HG03442 (cell line): ENCODE measurements around the gene PGAP1.
A peak's percentile ranks its signal among the peaks of the same experiment; 100 is the strongest.
"Not testable (repeated sequence)": the region's sequence is repeated elsewhere in the genome, so short reads cannot be mapped to it uniquely, and the experiment has no call there.

ENCODE experiments used
- ATAC-seq: cut with Tn5 transposase; IDR thresholded peaks from one replicate; pipeline ENCODE4 v1.9.1; 2021; ENCODE audit warnings: mild to moderate bottlenecking, moderate library complexity; ENCODE audit not compliant: unreplicated experiment

Gene PGAP1

DNA sequence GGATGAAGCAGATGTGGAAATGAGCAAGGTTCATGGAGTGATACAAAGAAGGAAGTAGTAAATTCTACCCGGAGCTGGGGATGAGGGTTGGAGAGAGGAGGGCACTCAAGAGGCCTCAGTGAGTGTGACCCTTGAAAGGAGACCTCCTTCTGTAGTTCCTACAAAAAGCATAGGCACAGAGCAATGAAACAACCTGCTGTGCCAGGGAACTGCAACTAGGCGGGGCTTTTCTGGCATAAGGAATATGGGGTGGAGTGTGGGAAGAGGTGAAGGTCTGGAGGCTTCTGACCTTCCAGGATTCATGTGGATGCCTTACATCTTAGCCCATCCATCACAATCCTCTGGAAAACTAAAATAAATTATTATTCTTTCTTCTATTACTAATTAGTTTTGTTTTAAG is 25.5 kb upstream of the PGAP1 start:
- no peak for ATAC-seq

DNA sequence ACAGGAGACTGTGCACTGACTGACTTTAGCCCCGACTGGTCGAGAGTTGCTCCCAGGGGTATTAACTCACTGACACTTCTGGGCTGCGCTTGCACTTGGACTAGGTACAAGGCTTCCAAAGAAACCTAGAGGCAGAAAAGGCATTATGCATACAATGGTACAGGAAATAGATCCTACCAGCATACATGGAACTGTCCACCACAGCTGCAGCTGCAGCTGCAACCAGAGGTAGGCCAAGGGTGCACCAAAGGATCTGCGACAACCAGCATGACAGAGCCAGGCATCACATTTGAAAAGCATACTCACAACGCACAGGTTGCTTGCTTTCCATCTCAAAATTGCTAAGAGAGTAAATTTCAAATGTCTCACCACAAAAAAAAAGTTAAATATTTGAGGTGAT is 22.6 kb upstream of the PGAP1 start:
- no peak for ATAC-seq

DNA sequence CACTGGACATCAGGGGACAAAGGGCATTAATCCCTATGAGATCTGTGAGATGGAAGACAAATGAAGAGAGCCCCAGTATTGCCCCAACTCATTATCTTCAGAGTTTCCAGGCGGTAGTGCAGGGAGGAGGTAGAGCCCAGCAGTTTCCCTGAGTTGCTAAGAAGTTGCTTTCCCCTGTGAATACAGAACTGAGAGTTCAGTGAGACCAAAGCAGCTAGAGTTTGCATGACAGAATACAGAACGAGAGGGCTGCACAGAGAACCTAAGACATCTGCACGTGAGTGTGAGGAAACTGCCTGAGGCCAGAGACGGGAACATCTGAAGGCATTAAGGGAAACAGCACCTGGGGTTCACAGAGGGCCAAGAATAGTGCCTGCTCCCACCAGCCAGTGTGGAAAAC is 18.1 kb upstream of the PGAP1 start:
- ATAC-seq = peak; percentile 94

- ATAC-seq = no peak
Measured at GRCh38 chr2:196941398-196942078, 15.0 kb upstream of the PGAP1 start.

GRCh38 chr2:196939371-196939770 is 12.9 kb upstream of the PGAP1 start:
- ATAC-seq = no peak

DNA sequence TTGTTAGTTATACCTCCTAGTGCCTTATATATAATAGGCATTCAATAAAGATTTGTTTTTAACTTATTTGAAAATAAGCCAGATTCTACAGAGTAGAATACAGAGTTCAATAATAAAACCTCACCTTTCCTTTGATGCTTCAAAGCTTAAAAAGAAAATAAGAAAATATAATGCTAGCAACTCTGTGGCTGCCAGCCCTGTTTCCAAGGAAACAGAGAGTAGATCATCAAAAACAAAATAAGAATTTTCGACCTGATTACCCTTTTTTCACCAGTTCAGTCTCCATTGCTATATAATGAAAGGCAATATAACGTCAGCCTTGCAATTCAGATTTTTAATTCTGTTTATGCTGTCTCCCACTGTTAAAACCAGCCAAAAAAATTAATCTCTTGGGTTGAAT is 8.9 kb upstream of the PGAP1 start:
- no peak for ATAC-seq

- no peak for ATAC-seq
Measured at GRCh38 chr2:196934672-196935071, 8.2 kb upstream of the PGAP1 start.

GRCh38 chr2:196931555-196931954 is 5.0 kb upstream of the PGAP1 start:
- ATAC-seq = no peak

DNA sequence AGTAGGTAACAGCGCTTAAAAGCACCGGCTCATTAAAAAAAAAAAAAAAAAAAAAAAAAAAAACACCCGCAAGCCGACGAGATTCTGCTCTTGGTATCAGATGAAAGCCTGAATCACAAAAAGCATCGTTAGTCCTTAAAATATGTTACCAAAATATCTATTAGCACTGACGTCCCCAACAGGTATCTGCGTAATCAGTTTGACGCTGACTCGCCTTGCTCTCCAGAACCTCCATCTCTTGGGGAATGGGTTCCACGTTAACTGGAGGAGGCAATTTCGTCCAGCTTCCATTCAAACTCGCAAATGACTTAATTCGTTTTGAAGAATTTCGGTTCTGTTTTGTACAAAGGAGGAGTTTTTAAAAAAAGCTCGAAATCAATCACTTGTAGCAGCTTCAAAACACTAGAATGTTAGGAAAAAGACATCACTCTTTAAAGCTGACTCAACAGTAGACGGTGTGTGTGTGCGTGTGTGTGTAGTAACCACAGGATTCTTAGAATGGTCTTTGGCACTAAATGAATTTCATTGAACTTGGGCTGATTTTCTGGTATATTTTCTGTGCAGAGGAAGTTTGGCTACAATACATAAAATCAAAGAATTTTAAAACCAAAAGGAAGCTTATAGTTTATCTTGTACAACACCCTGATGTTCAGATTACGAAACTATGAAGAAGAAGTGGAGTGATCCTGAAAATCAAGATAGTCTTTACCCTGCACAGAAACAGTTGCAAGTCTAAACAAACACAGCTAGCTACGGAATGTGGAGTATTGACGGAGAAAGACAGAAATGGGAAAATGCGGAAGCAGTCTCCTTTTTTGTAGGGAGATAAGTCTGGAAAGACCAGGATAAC is 1.1 kb upstream of the PGAP1 start:
- ATAC-seq = no peak

DNA sequence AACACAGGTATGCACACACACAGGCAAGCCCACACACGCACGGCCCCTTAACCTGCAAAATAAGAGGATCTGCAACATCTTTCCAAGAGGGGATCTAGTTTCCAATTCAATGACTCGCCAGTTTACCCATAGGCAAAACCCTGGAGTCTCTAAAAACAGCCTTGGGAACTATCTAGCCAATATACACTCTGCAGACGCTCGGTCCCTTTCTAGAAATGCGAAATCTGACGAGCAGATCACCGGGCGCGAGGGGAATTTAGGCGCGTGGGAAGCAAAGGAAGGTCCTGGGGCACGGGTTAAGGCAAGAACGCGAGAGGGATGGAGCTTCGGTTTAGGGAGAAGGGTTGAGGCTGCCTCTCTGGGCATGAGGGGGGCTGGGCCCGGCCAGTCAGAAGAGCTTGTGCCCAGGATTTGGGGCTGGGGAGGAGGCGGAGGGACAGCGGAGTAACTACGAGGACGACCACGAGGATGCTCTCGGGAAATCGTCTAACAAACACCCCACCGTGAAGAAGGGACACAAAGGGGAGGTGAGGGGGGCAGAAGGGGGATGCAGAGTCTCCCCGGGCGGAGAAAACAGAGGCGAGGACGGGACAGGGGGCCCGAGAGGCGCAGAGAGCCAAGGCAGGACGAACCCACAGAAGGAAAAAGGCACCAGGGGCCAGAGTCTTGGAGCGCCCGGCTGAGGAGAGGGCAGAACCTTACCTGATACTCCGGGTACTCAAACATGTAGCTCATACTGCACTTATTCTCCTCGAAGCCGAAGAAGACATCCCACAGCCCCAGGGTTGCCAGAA is 542 bp downstream of the PGAP1 start:
- peak; percentile 28 for ATAC-seq

DNA sequence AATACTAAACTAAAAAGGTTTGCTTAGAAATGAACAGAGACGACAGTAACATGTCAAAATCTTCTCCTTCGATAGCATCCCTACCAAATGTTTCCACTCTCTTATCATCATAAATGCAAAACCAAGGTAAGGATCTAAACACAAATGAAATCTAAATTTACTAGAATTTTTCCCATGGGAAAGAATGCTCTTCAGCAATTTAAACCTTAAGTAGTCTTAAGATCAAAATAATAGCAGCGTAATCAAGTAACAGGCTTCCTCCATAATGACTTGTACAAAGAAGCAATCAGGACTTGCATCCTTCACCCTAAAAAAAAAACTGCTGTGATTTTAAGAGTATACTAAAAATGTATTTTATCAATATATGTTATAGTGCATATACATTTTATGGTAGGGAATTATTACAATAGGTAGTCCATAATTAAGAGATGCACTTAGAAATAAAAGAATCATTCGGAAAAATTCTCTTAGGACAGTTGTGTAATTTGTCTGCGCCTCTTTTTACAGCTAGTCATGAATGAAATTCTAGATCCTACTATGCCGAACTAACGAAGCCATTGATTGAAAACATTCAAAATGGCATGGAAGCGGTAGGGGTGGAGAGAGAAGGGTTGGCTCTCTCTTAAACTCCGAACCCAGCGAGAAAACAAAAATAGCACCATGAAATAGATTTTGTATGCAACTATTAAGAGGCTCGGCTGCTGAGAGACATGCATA is 1.3 kb downstream of the PGAP1 start:
- no peak for ATAC-seq

DNA sequence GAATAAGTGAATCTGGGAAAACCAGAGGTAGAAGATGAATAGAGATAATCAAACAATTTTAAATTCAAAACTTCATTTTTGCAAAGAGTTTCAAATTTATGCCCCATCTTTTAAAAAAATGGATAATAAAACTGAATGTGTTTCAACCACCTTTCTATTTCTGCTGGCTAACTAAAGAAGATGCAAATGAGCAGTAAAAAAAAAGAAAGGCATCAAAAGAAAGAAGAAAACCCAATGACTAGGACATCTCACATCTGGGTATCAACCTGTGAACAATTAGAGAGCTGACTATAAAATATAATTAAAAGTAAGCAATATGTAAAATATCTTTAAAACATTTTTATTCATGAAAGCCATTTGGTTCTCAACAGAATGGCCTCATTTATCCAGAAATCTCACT is 2.5 kb downstream of the PGAP1 start:
- ATAC-seq = no peak

DNA sequence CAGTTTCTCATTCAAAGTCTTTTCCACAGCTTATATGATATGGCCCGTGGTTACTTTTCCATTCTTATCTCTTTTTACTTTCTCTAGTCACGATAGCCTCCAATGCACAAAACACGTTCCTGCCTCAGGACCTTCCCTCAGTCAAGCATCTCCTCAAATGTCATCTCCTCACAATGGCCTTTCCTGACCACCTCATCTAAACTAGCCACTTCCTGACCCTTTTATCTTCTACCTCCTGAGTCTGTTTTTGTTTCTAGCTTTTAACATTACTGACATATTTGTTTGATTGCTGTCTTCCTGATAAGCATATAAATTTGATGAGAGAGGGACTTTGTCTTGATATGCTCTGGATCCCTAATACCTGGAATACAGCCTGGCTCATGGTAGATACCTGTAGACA is 7.6 kb downstream of the PGAP1 start:
- ATAC-seq = no peak

DNA sequence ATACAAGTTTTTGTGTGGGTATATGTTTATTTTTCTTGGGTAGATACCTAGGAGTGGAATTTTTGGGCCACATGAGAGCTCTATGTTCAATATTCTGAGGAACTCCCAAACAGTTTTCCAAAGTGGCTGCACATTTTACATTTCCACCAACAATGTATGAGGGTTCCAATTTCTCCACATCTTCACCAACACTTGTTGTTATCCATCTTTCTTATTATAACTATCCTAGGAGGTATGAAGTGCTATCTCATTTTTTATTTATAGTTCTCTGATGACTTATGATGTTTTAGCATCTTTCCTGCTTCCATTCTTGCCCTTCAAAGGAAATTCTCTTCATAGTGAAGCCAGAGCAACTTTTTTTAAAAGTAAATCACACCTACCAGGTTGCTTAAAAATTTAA is 8.7 kb downstream of the PGAP1 start:
- ATAC-seq = no peak

GRCh38 chr2:196915507-196916189 is 10.9 kb downstream of the PGAP1 start:
- no peak for ATAC-seq

DNA sequence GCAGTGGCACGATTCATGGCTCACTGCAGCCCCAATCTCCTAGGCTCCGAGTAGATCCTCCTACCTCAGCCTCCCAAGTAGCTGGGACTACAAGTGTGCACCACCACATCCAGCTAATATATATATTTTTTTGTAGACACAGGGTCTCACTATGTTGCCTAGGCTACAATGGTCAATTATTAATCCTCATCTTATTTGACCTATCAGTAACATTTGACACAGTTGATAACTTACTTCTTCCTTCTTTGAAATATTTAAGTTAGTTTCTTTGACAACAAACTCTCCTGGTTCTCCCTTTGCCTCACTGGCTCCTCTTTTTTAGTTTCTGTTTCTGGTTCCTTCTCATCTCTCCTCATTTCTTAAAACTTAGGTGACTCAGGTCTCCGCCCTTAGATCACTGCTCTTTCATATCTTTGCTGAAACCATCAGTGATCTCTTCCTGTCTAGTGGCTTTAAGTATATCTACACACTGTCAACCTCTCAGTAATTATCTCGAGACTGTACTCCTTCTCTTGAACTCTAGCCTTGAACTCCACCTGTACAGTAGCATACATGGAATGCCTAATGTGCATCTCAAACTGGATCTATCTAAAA is 11.5 kb downstream of the PGAP1 start:
- ATAC-seq = peak; percentile 76

GRCh38 chr2:196913691-196914090 is 12.8 kb downstream of the PGAP1 start:
- ATAC-seq = no peak

GRCh38 chr2:196905365-196905764 is 21.1 kb downstream of the PGAP1 start:
- not testable (repeated sequence) for ATAC-seq

GRCh38 chr2:196902828-196903227 is 23.7 kb downstream of the PGAP1 start:
- ATAC-seq = no peak

GRCh38 chr2:196900843-196901242 is 25.7 kb downstream of the PGAP1 start:
- ATAC-seq = no peak
